GM21529 (cell line): ENCODE data around the gene TAL1.

Source experiments
- ATAC-seq: cut with Tn5 transposase; IDR thresholded peaks from one replicate; pipeline ENCODE4 v1.9.1; 2021; ENCODE audit not compliant: unreplicated experiment

Gene TAL1

GRCh38 chr1:47178020-47178419, 54.0 kb downstream of the TAL1 start:
- no peak for ATAC-seq

- peak; percentile 48 for ATAC-seq
These were observed 56.6 kb downstream of the TAL1 start for GRCh38 chr1:47175227-47175934.

- no peak for ATAC-seq
These were observed 57.4 kb downstream of the TAL1 start for GRCh38 chr1:47174656-47175020.

GRCh38 chr1:47172782-47173181, 59.2 kb downstream of the TAL1 start:
- ATAC-seq = no peak
